ENCODE measurements around the gene MAMDC4. TPM values are rescaled to one million over a fixed set of nuclear protein-coding genes. Genes with fewer than 3 reads are reported as not detected.

The MAMDC4 gene
- total and polyA plus RNA-seq, 2 of the 8 experiments (the other 6 are each of a cell fraction or from before 2014, with no cell fraction given), result 3.1 to 4.5 TPM

GRCh38 chr9:136903041-136903554, 51.0 kb downstream of the MAMDC4 start (continued):
- TF ChIP-seq HDAC2 (IDR thresholded peaks at IDR 0.05; ENCODE audit: borderline replicate concordance in 1 of 2, low read depth in 2 of 2, low read length in 2 of 2), result no peak
- TF ChIP-seq E2F6 (IDR thresholded peaks at IDR 0.05), result no peak
- TF ChIP-seq CHD7 (IDR thresholded peaks at IDR 0.05; ENCODE audit: insufficient replicate concordance, low read length), result no peak
- TF ChIP-seq KDM5A (IDR thresholded peaks at IDR 0.05; ENCODE audit: low read length), result no peak
- TF ChIP-seq RNF2 (IDR thresholded peaks at IDR 0.05; ENCODE audit: borderline replicate concordance, low read depth, low read length, missing control alignments, poor library complexity, severe bottlenecking), result no peak
- no peak for TF ChIP-seq TEAD4 (IDR thresholded peaks at IDR 0.05; ENCODE audit: low read depth, low read length)

All from H1 (cell line).